GM19463 (cell line): ENCODE measurements around the gene USP6NL.
A peak's percentile ranks its signal among the peaks of the same experiment; 100 is the strongest.
"Not testable (repeated sequence)": the region's sequence is repeated elsewhere in the genome, so short reads cannot be mapped to it uniquely, and the experiment has no call there.

ENCODE experiments used
- ATAC-seq: cut with Tn5 transposase; IDR thresholded peaks from one replicate; pipeline ENCODE4 v1.9.1; 2021; ENCODE audit warnings: mild to moderate bottlenecking, moderate library complexity; ENCODE audit not compliant: unreplicated experiment

Gene USP6NL

GRCh38 chr10:11448545-11449244 is 162.8 kb downstream of the USP6NL start:
- ATAC-seq, result peak; percentile 83

- peak; percentile 49 for ATAC-seq
Observed at GRCh38 chr10:11448190-11448544, 163.3 kb downstream of the USP6NL start.

GRCh38 chr10:11447586-11447985 is 163.9 kb downstream of the USP6NL start:
- no peak for ATAC-seq

- no peak for ATAC-seq
Observed at GRCh38 chr10:11446864-11447263, 164.6 kb downstream of the USP6NL start.

GRCh38 chr10:11446133-11446532 is 165.3 kb downstream of the USP6NL start:
- ATAC-seq, result no peak

GRCh38 chr10:11444531-11445228 is 166.8 kb downstream of the USP6NL start:
- ATAC-seq, result no peak

GRCh38 chr10:11444155-11444530 is 167.3 kb downstream of the USP6NL start:
- no peak for ATAC-seq

GRCh38 chr10:11443468-11444154 is 167.8 kb downstream of the USP6NL start:
- no peak for ATAC-seq

- ATAC-seq, result no peak
Observed at GRCh38 chr10:11442001-11442773, 169.3 kb downstream of the USP6NL start.

- ATAC-seq, result no peak
Observed at GRCh38 chr10:11441151-11441535, 170.3 kb downstream of the USP6NL start.

- ATAC-seq, result peak; percentile 43
Observed at GRCh38 chr10:11440250-11441150, 170.9 kb downstream of the USP6NL start.

- no peak for ATAC-seq
Observed at GRCh38 chr10:11439523-11440053, 171.9 kb downstream of the USP6NL start.

- no peak for ATAC-seq
Observed at GRCh38 chr10:11437391-11438142, 173.9 kb downstream of the USP6NL start.

GRCh38 chr10:11436445-11436844 is 175.0 kb downstream of the USP6NL start:
- ATAC-seq, result not testable (repeated sequence)

GRCh38 chr10:11435581-11435981 is 175.9 kb downstream of the USP6NL start:
- ATAC-seq, result no peak

- ATAC-seq, result no peak
Observed at GRCh38 chr10:11434324-11434723, 177.1 kb downstream of the USP6NL start.

- no peak for ATAC-seq
Observed at GRCh38 chr10:11433657-11434056, 177.8 kb downstream of the USP6NL start.

- ATAC-seq, result no peak
Observed at GRCh38 chr10:11431216-11431555, 180.3 kb downstream of the USP6NL start.

GRCh38 chr10:11430421-11431215 is 180.8 kb downstream of the USP6NL start:
- ATAC-seq, result no peak
